Activated CD8-positive, alpha-beta T cell treated with anti-CD3 and anti-CD28 coated beads for 36 hours (primary cell): ENCODE results near the gene FAM177B. TPM values are rescaled to one million over a fixed set of nuclear protein-coding genes. Genes with fewer than 3 reads are reported as not detected.
A peak's percentile ranks its signal among the peaks of the same experiment; 100 is the strongest.

Experiments
- ATAC-seq: fragments of 200-7000 bp; cut with Tn5 transposase; one replicate; pipeline ENCODE4 v1.10.0; 2021; ENCODE audit warnings: mild to moderate bottlenecking, moderate library complexity
- CTCF ChIA-PET: fragments of 350-600 bp; sonication (Branson Sonifier 250); formaldehyde crosslinking; loops from one replicate; lab custom pipeline; 2021; ENCODE audit warnings: antibody characterized with exemption; lab: Charles Lee
- POLR2A ChIA-PET: fragments of 350-600 bp; sonication (Branson Sonifier 250); formaldehyde crosslinking; loops from one replicate; lab custom pipeline; 2021; ENCODE audit warnings: antibody characterized with exemption; lab: Charles Lee
- DNase-seq: peaks from one replicate; pipeline ENCODE4 v3.0.0-alpha.2; 2020
- H3K27ac Mint-ChIP-seq: one replicate; pipeline ENCODE4 v1.8.0; 2021; ENCODE audit warnings: mild to moderate bottlenecking, mixed read lengths
- H3K27me3 Mint-ChIP-seq: one replicate; pipeline ENCODE4 v1.8.0; 2021; ENCODE audit warnings: mixed read lengths
- H3K36me3 Mint-ChIP-seq: one replicate; pipeline ENCODE4 v1.8.0; 2021; ENCODE audit warnings: low read depth, mixed read lengths
- H3K4me1 Mint-ChIP-seq: one replicate; pipeline ENCODE4 v1.8.0; 2021; ENCODE audit warnings: low read depth, mixed read lengths
- H3K4me3 Mint-ChIP-seq: one replicate; pipeline ENCODE4 v1.8.0; 2021; ENCODE audit warnings: mild to moderate bottlenecking, moderate library complexity, mixed read lengths
- H3K9me3 Mint-ChIP-seq: one replicate; pipeline ENCODE4 v1.8.0; 2021; ENCODE audit warnings: mixed read lengths
- CTCF ChIP-seq: fragments of 200-600 bp; IDR thresholded peaks from one replicate; pipeline ENCODE4 v1.8.0; 2022; ENCODE audit warnings: antibody characterized with exemption, mild to moderate bottlenecking
- intact Hi-C: fragments of 100-400 bp; cut with micrococcal nuclease; formaldehyde crosslinking; loops from one replicate; pipeline ENCODE4 v1.10.0; 2022
- total RNA-seq, 2 experiments: library from RNA; stranded (reverse); gene quantifications; one replicate each; pipeline ENCODE4 v1.2.3, GENCODE V29; 2021

Gene FAM177B
- total RNA-seq, 2 experiments from 2014 or later: not detected

GRCh38 chr1:222697826-222698225 lies 39.2 kb upstream of the FAM177B start:
- peaks cover 15% of the 10 kb centered on the region for H3K4me1 Mint-ChIP-seq

DNA sequence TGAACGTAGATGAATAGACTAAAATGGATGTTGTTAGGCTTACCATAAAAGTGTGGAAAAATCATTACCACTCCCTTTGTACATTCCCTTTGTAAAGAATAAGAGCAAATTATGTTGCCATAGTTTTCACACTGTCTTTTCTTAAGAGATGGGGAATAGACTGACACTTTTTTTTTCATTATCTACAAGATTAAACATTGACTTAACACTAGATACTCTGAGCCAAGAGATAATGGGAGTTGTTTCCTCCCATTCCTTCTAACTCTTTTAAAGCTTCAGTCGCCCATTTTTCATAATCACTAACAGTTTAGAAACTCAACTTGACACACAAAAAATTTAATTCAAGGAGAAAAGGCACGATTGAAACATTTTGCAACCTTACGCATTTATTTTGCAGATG lies 34.8 kb upstream of the FAM177B start:
- ChIA-PET POLR2A (no interaction called here), CTCF (no interaction called here)
- Mint-ChIP-seq H3K27me3 (no peaks in the 10 kb centered on the region), H3K9me3 (peaks cover 4% of the 10 kb centered on the region), H3K4me3 (no peak overlapping the region), H3K36me3 (peaks cover 33% of the 10 kb centered on the region), H3K27ac (no peak overlapping the region), H3K4me1 (peaks cover 33% of the 10 kb centered on the region)
- DNase-seq (no peak), ATAC-seq (no peak)
- intact Hi-C loops: no loop called here
- no peak for TF ChIP-seq CTCF

More at GRCh38 chr1:222697826-222698225, 39.2 kb upstream of the FAM177B start:
- ATAC-seq (no peak), DNase-seq (no peak)
- no peak for TF ChIP-seq CTCF
- no peak overlapping the region for H3K27ac Mint-ChIP-seq
- no peaks in the 10 kb centered on the region for H3K27me3 Mint-ChIP-seq
- CTCF ChIA-PET: no interaction called here
- H3K9me3 Mint-ChIP-seq: no peaks in the 10 kb centered on the region
- intact Hi-C loops: no loop called here
- POLR2A ChIA-PET: no interaction called here
- H3K36me3 Mint-ChIP-seq: peaks cover 12% of the 10 kb centered on the region
- H3K4me3 Mint-ChIP-seq: no peak overlapping the region

GRCh38 chr1:222704260-222704659 lies 32.7 kb upstream of the FAM177B start:
- ChIA-PET CTCF (interaction anchor here (1.1 kb wide), 1 partner anchor 420 kb away, joined by 3 read pairs; no protein-coding TSS in a partner anchor), POLR2A (no interaction called here)
- peaks cover 39% of the 10 kb centered on the region for H3K36me3 Mint-ChIP-seq
- H3K9me3 Mint-ChIP-seq: peaks cover 4% of the 10 kb centered on the region
- H3K4me1 Mint-ChIP-seq: peaks cover 43% of the 10 kb centered on the region
- TF ChIP-seq CTCF: no peak
- no peaks in the 10 kb centered on the region for H3K27me3 Mint-ChIP-seq
- DNase-seq (no peak), ATAC-seq (no peak)
- no peak overlapping the region for H3K4me3 Mint-ChIP-seq
- intact Hi-C loops: no loop called here
- H3K27ac Mint-ChIP-seq: no peak overlapping the region

- Mint-ChIP-seq H3K9me3 (peaks cover 4% of the 10 kb centered on the region), H3K4me3 (no peak overlapping the region), H3K36me3 (peaks cover 50% of the 10 kb centered on the region), H3K4me1 (peaks cover 58% of the 10 kb centered on the region), H3K27me3 (no peaks in the 10 kb centered on the region), H3K27ac (no peak overlapping the region)
- intact Hi-C loops: no loop called here
- no peak for TF ChIP-seq CTCF
- CTCF ChIA-PET: interaction anchor here (0.8 kb wide), 1 partner anchor 13 kb away, joined by 3 read pairs; no protein-coding TSS in a partner anchor
- POLR2A ChIA-PET: no interaction called here
- no peak for ATAC-seq
- DNase-seq: no peak
These were observed 30.2 kb upstream of the FAM177B start for GRCh38 chr1:222706815-222707214.

GRCh38 chr1:222709700-222710153 lies 27.3 kb upstream of the FAM177B start:
- peak overlapping the region; percentile 94 for H3K4me3 Mint-ChIP-seq
- no peaks in the 10 kb centered on the region for H3K9me3 Mint-ChIP-seq
- intact Hi-C loops: loop anchor here (5.0 to 10.0 kb wide), 2 partner anchors 52 to 245 kb away; no protein-coding TSS in a partner anchor
- TF ChIP-seq CTCF: no peak
- peaks cover 54% of the 10 kb centered on the region for H3K4me1 Mint-ChIP-seq
- CTCF ChIA-PET: interaction anchor here (1.0 kb wide), 1 partner anchor 177 kb away, joined by 3 read pairs; no protein-coding TSS in a partner anchor
- peaks cover 49% of the 10 kb centered on the region for H3K36me3 Mint-ChIP-seq
- POLR2A ChIA-PET: no interaction called here
- ATAC-seq (no peak), DNase-seq (no peak)
- H3K27me3 Mint-ChIP-seq: no peaks in the 10 kb centered on the region
- no peak overlapping the region for H3K27ac Mint-ChIP-seq
